ENCODE results near the gene ATP6V0C. TPM values are rescaled to one million over a fixed set of nuclear protein-coding genes. Genes with fewer than 3 reads are reported as not detected.
"Not testable (repeated sequence)": the region's sequence is repeated elsewhere in the genome, so short reads cannot be mapped to it uniquely, and the experiment has no call there.

ATP6V0C gene
- polyA plus RNA-seq, 1 experiment, result 11.0 TPM

DNA sequence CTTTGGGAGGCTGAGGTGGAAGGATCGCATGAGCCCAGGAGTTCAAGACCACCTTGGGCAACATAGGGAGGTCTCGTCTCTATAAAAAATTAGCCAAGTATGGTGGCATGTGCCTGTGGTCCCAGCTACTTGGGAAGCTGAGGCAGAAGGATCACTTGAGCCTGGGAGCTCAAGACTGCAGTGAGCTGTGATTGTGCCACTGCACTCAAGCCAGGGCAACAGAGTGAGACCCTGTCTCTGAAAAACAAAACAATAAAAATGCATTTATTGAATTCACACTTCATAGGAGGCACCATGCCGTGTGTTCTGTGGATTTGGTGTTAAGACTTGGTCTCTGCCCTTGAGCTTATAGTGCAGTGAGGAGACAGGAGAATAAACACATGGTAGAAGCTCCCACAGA is 36.4 kb upstream of the ATP6V0C start:
- Histone ChIP-seq H3K27me3 (ENCODE audit: control insufficient read depth, insufficient read depth, low read length) (no peaks in the 10 kb centered on the region), H3K27ac (ENCODE audit: low read depth, low read length) (no peak overlapping the region), H3K9me3 (ENCODE audit: control insufficient read depth, insufficient read depth, low read length) (no peaks in the 10 kb centered on the region; the same call in 1 of the 2 replicates), H3K4me3 (ENCODE audit: low read depth, low read length) (no peak overlapping the region)
- ChIA-PET CTCF (interaction anchor here (1.7 kb wide), 1 partner anchor 24 kb away, joined by 7 read pairs; no protein-coding TSS in a partner anchor), POLR2A (no interaction called here)
- DNase-seq (ENCODE audit: low read depth, low spot score), result no peak
- TF ChIP-seq, protein P1, sequence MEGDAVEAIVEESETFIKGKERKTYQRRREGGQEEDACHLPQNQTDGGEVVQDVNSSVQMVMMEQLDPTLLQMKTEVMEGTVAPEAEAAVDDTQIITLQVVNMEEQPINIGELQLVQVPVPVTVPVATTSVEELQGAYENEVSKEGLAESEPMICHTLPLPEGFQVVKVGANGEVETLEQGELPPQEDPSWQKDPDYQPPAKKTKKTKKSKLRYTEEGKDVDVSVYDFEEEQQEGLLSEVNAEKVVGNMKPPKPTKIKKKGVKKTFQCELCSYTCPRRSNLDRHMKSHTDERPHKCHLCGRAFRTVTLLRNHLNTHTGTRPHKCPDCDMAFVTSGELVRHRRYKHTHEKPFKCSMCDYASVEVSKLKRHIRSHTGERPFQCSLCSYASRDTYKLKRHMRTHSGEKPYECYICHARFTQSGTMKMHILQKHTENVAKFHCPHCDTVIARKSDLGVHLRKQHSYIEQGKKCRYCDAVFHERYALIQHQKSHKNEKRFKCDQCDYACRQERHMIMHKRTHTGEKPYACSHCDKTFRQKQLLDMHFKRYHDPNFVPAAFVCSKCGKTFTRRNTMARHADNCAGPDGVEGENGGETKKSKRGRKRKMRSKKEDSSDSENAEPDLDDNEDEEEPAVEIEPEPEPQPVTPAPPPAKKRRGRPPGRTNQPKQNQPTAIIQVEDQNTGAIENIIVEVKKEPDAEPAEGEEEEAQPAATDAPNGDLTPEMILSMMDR (IDR thresholded peaks at IDR 0.05; ENCODE audit: low read depth, low read length), result no peak

DNA sequence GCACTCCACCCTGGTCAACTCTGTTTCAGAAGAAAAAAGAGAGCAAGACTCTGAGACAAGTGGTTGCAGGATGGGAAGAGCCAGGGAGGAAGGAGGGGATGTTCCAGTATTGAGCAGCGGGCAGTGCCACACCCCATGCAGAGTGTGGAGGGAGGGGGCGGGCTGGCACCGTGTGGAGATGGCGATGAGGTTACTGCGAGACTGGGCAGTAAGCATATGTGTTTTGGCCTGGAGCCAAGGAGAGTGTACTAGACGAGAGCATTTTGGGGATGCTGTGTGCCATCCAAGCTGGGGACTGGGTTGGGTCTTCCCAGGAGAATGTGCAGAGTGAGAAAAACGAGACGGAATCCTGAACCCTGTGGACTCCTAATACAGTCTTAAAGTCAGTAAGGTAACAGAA is 35.5 kb upstream of the ATP6V0C start:
- Histone ChIP-seq H3K27ac (ENCODE audit: low read depth, low read length) (no peak overlapping the region), H3K9me3 (ENCODE audit: control insufficient read depth, insufficient read depth, low read length) (no peaks in the 10 kb centered on the region), H3K27me3 (ENCODE audit: control insufficient read depth, insufficient read depth, low read length) (no peaks in the 10 kb centered on the region), H3K4me3 (ENCODE audit: low read depth, low read length) (no peak overlapping the region)
- CTCF ChIA-PET, result no interaction called here
- TF ChIP-seq, protein P1 (IDR thresholded peaks at IDR 0.05; ENCODE audit: low read depth, low read length), result no peak
- DNase-seq (ENCODE audit: low read depth, low spot score), result no peak
- POLR2A ChIA-PET, result no interaction called here

DNA sequence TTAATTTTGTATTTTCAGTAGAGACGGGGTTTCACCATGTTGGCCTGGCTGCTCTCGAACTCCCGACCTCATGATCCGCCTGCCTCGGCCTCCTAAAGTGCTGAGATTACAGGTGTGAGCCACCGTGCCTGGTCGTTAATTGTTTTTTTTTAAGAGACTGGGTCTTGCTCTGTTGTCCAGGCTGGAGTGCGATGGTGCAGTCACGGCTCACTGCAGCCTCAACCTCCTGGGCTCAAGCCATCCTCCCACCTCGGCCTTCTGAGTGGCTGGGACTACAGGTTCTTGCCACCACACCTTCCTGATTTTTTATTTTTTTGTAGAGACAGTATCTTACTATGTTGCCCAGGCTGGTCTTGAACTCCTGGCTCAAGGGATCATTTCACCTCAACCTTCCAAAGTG is 33.8 kb upstream of the ATP6V0C start:
- H3K9me3 ChIP-seq (ENCODE audit: control insufficient read depth, insufficient read depth, low read length); H3K4me3 ChIP-seq (ENCODE audit: low read depth, low read length); CTCF ChIA-PET; POLR2A ChIA-PET; DNase-seq (ENCODE audit: low read depth, low spot score); H3K27me3 ChIP-seq (ENCODE audit: control insufficient read depth, insufficient read depth, low read length); H3K27ac ChIP-seq (ENCODE audit: low read depth, low read length): not testable (repeated sequence)

DNA sequence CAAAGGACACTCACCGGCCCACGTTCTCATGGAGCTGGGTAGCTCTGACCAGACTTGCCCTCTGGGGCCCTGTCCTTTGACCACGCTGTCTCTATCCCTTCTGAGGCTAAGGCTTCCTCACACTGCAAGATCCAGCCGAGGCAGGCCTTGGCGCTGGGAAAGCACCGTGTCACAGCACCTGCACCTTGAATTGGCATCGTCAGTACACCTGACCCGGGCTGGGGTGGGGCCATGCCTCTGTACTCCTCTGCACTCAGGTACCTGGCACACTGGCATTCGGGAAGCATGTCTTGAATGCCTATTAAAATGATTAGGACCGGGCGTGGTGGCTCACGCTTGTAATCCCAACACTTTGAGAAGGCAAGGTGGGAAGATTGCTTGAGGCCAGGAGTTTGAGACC is 32.8 kb upstream of the ATP6V0C start:
- H3K9me3 ChIP-seq (ENCODE audit: control insufficient read depth, insufficient read depth, low read length), result no peaks in the 10 kb centered on the region
- ChIA-PET CTCF (interaction anchor here (1.3 kb wide), 1 partner anchor 21 kb away, joined by 4 read pairs; no protein-coding TSS in a partner anchor), POLR2A (no interaction called here)
- no peak for DNase-seq (ENCODE audit: low read depth, low spot score)
- no peaks in the 10 kb centered on the region for H3K27me3 ChIP-seq (ENCODE audit: control insufficient read depth, insufficient read depth, low read length)
- no peak overlapping the region for H3K27ac ChIP-seq (ENCODE audit: low read depth, low read length)
- no peak overlapping the region for H3K4me3 ChIP-seq (ENCODE audit: low read depth, low read length)
- TF ChIP-seq, protein P1 (IDR thresholded peaks at IDR 0.05; ENCODE audit: low read depth, low read length), result no peak

DNA sequence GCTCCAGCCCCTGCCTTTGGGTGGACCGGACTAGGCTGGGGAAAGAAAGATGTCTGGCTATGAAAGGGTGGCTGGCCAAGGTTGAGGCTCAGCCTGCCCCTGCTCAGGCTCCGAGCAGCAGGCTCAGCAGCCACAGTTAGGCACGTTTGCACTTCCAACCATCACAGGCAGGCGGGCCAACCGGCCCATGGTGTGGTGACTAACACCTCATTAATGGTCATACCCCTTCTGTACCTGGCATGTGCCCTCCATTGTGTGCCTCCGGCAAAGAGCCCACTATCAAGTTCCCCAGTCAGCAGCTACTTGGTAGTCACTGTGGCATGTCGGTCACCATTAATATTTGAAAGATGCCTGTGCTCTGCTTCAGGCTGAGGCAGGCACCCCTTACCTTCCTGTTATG is 32.1 kb upstream of the ATP6V0C start:
- TF ChIP-seq, protein P1 (IDR thresholded peaks at IDR 0.05; ENCODE audit: low read depth, low read length), result no peak
- H3K9me3 ChIP-seq (ENCODE audit: control insufficient read depth, insufficient read depth, low read length), result no peaks in the 10 kb centered on the region
- no peak overlapping the region for H3K27ac ChIP-seq (ENCODE audit: low read depth, low read length)
- no peak for DNase-seq (ENCODE audit: low read depth, low spot score)
- no peaks in the 10 kb centered on the region for H3K27me3 ChIP-seq (ENCODE audit: control insufficient read depth, insufficient read depth, low read length)
- ChIA-PET POLR2A (no interaction called here), CTCF (interaction anchor here (1.3 to 3.8 kb wide), 2 partner anchors 20 kb away, joined by 4 to 30 read pairs; no protein-coding TSS in a partner anchor)
- no peak overlapping the region for H3K4me3 ChIP-seq (ENCODE audit: low read depth, low read length)

DNA sequence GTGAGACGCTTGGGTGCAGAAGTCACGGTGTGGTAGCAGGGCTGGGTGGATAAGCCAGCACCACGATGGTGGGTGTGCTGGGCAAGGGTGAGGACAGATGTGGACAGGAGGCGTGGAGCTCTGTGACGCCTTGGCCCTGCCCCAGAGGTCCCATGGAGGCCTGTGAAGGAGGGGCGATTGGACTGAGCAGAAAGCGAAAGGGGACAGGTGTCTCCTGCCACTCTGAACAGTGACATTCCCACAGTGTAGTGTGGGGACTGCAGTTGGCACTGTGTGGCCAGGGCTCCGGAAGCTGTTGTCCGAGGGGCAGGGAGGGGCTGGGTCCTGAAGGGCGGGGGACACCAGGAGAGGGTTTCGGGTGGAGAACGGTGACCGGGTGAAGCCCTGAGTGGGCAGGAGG is 31.5 kb upstream of the ATP6V0C start:
- H3K4me3 ChIP-seq (ENCODE audit: low read depth, low read length), result no peak overlapping the region
- ChIA-PET POLR2A (no interaction called here), CTCF (interaction anchor here (3.8 kb wide), 1 partner anchor 19 kb away, joined by 30 read pairs; no protein-coding TSS in a partner anchor)
- TF ChIP-seq, protein P1 (IDR thresholded peaks at IDR 0.05; ENCODE audit: low read depth, low read length), result no peak
- no peak for DNase-seq (ENCODE audit: low read depth, low spot score)
- H3K9me3 ChIP-seq (ENCODE audit: control insufficient read depth, insufficient read depth, low read length), result no peaks in the 10 kb centered on the region
- H3K27ac ChIP-seq (ENCODE audit: low read depth, low read length), result peak overlapping the region; percentile 68
- H3K27me3 ChIP-seq (ENCODE audit: control insufficient read depth, insufficient read depth, low read length), result no peaks in the 10 kb centered on the region

Measured in AG04450 (cell line).